DLD1 (cell line): ENCODE results near the gene RPN2.

Source experiments
- in situ Hi-C: cut with HindIII; loops from 2 replicates; pipeline ENCODE4 v1.10.0; 2017; ENCODE audit warnings: low sequenced_read_pairs

Gene RPN2

DNA sequence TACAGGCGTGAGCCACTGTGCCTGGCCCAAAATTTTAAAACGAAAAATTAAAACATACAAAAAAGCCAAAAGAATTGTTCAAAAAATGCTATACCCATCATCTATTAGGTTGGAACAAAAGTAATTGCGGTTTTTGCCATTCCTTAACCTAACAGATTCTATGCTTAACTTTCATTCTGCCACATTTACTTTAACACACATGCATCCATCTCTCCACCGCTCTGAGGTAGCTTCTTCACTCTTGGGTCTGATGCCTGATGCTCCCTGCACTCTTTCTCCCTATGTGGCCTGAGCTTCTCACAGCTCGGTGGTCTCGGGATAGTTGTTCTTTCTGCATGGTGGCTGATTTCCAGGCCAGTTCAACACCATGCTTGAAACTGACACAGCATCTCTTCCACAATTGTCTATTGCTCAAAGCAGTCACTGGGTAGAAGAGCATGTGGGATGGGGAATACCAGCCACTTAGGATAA is 105.6 kb downstream of the RPN2 start:
- in situ Hi-C loops, result no loop called here

DNA sequence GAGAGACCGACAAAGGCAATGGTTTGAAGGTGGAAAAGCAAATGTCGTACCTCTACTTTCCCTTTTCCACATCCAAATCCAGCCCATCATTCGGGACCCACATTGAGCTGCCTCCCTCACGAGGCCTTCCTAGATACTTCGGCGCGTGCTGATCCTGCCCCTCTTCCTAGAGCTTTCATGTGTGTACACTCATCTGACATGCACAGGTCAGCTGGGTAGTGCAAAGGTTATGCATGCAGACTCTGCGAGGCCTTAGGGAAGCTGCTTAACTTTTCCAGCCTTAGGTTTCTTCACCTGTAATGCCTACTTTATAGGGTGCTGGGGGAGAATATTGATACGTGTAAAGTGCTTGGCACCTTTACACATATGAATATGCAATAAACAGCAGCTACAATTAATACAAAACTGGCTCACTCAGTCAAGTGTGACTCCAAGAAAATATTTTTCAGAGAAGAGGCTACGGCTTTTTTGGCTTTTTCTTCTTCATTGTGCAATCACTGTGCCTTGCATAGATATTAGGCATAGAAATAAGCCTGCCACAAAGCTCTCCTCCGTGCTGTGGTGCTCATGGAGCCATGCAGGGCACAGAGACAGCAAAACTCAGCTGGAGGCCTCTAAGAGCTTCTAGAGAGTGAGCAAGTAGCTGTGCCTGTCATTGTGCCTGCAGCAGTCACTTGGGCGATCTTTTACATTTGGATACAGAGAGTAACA is 106.7 kb downstream of the RPN2 start:
- in situ Hi-C loops, result no loop called here

GRCh38 chr20:37288091-37288490 is 109.0 kb downstream of the RPN2 start:
- in situ Hi-C loops, result no loop called here

DNA sequence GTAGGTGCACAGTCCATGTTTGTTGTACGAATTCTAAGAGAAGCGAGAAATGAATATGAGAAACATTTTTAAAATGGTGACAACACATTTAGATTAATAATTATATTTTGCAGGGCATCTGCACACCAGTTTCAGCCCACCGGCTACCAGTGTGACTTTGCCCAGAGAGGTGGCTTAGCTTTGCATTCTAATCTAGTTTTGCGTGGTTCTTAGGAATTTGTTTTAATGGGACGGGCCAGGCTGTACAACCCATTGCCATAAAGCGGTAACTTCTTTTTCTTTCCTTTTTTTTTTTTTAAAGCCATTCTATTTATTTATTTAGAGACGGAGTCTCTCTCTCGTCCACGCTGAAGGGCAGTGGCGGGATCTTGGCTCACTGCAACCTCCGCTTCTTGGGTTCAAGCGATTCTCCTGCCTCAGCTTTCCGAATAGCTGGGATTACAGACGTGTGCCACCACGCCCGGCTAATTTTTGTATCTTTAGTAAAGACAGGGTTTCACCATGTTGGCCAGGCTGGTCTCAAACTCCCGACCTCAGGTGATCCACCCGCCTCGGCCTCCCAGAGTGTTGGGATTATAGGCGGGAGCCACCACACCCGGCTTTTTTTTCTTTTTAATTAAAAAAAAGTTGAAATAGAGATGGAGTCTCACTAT is 111.2 kb downstream of the RPN2 start:
- in situ Hi-C loops, result no loop called here
